Dendritic cell treated with granulocyte-macrophage colony-stimulating factor and Interleukin-4, amounts not matched to agents 40 ng/mL and 50 ng/mL, for 4 days (primary cell): ENCODE measurements around the gene TXNDC17.
A peak's percentile ranks its signal among the peaks of the same experiment; 100 is the strongest.

Experiments used
- H3K27ac Mint-ChIP-seq: one replicate; pipeline ENCODE4 v1.8.0; 2022; ENCODE audit warnings: mild to moderate bottlenecking, mixed read lengths
- H3K27me3 Mint-ChIP-seq: one replicate; pipeline ENCODE4 v1.8.0; 2022; ENCODE audit warnings: mild to moderate bottlenecking, mixed read lengths
- H3K36me3 Mint-ChIP-seq: one replicate; pipeline ENCODE4 v1.8.0; 2022; ENCODE audit warnings: low read depth, mixed read lengths
- H3K4me1 Mint-ChIP-seq: one replicate; pipeline ENCODE4 v1.8.0; 2022; ENCODE audit warnings: low read depth, mixed read lengths
- H3K4me3 Mint-ChIP-seq: one replicate; pipeline ENCODE4 v1.8.0; 2022; ENCODE audit warnings: mild to moderate bottlenecking, moderate library complexity, mixed read lengths
- H3K9me3 Mint-ChIP-seq: one replicate; pipeline ENCODE4 v1.8.0; 2022; ENCODE audit warnings: mixed read lengths
- intact Hi-C: fragments of 100-400 bp; cut with micrococcal nuclease; formaldehyde crosslinking; loops from one replicate; pipeline ENCODE4 v1.15.0; 2022

Gene TXNDC17

GRCh38 chr17:6611231-6611630 is 29.6 kb upstream of the TXNDC17 start:
- Mint-ChIP-seq H3K9me3 (no peaks in the 10 kb centered on the region), H3K27me3 (no peaks in the 10 kb centered on the region), H3K4me3 (no peak overlapping the region), H3K27ac (no peak overlapping the region), H3K36me3 (peaks cover 82% of the 10 kb centered on the region), H3K4me1 (no peaks in the 10 kb centered on the region)
- intact Hi-C loops: no loop called here

- H3K4me3 Mint-ChIP-seq: no peak overlapping the region
- H3K36me3 Mint-ChIP-seq: peaks cover 86% of the 10 kb centered on the region
- intact Hi-C loops: no loop called here
- H3K27me3 Mint-ChIP-seq: no peaks in the 10 kb centered on the region
- no peaks in the 10 kb centered on the region for H3K9me3 Mint-ChIP-seq
- no peak overlapping the region for H3K27ac Mint-ChIP-seq
- no peaks in the 10 kb centered on the region for H3K4me1 Mint-ChIP-seq
Measured at GRCh38 chr17:6623941-6624340, 16.9 kb upstream of the TXNDC17 start.

GRCh38 chr17:6626616-6627015 is 14.2 kb upstream of the TXNDC17 start:
- intact Hi-C loops: no loop called here
- H3K27me3 Mint-ChIP-seq: no peaks in the 10 kb centered on the region
- peaks cover 5% of the 10 kb centered on the region for H3K4me1 Mint-ChIP-seq
- no peak overlapping the region for H3K4me3 Mint-ChIP-seq
- no peak overlapping the region for H3K27ac Mint-ChIP-seq
- H3K36me3 Mint-ChIP-seq: peaks cover 88% of the 10 kb centered on the region
- no peaks in the 10 kb centered on the region for H3K9me3 Mint-ChIP-seq

- Mint-ChIP-seq H3K4me3 (no peak overlapping the region), H3K36me3 (peaks cover 88% of the 10 kb centered on the region), H3K27ac (no peak overlapping the region)
Measured at GRCh38 chr17:6627019-6627418, 13.8 kb upstream of the TXNDC17 start.

GRCh38 chr17:6630390-6630789 is 10.5 kb upstream of the TXNDC17 start:
- intact Hi-C loops: no loop called here
- Mint-ChIP-seq H3K27me3 (no peaks in the 10 kb centered on the region), H3K27ac (no peak overlapping the region), H3K9me3 (no peaks in the 10 kb centered on the region), H3K4me1 (peaks cover 5% of the 10 kb centered on the region), H3K36me3 (peaks cover 87% of the 10 kb centered on the region), H3K4me3 (no peak overlapping the region)

More at GRCh38 chr17:6627019-6627418, 13.8 kb upstream of the TXNDC17 start:
- intact Hi-C loops: no loop called here
- Mint-ChIP-seq H3K9me3 (no peaks in the 10 kb centered on the region), H3K27me3 (no peaks in the 10 kb centered on the region), H3K4me1 (peaks cover 5% of the 10 kb centered on the region)

GRCh38 chr17:6632530-6632929 is 8.3 kb upstream of the TXNDC17 start:
- intact Hi-C loops: no loop called here

GRCh38 chr17:6633263-6633662 is 7.6 kb upstream of the TXNDC17 start:
- intact Hi-C loops: no loop called here
- Mint-ChIP-seq H3K4me3 (no peak overlapping the region), H3K27ac (no peak overlapping the region), H3K36me3 (peaks cover 80% of the 10 kb centered on the region), H3K27me3 (no peaks in the 10 kb centered on the region), H3K9me3 (no peaks in the 10 kb centered on the region), H3K4me1 (peaks cover 23% of the 10 kb centered on the region)

More at GRCh38 chr17:6632530-6632929, 8.3 kb upstream of the TXNDC17 start:
- H3K27me3 Mint-ChIP-seq: no peaks in the 10 kb centered on the region
- no peak overlapping the region for H3K4me3 Mint-ChIP-seq
- peaks cover 16% of the 10 kb centered on the region for H3K4me1 Mint-ChIP-seq
- H3K27ac Mint-ChIP-seq: no peak overlapping the region
- peaks cover 80% of the 10 kb centered on the region for H3K36me3 Mint-ChIP-seq
- no peaks in the 10 kb centered on the region for H3K9me3 Mint-ChIP-seq

GRCh38 chr17:6636105-6636504 is 4.8 kb upstream of the TXNDC17 start:
- no peak overlapping the region for H3K27ac Mint-ChIP-seq
- H3K4me1 Mint-ChIP-seq: peaks cover 43% of the 10 kb centered on the region
- no peaks in the 10 kb centered on the region for H3K9me3 Mint-ChIP-seq
- no peak overlapping the region for H3K4me3 Mint-ChIP-seq
- H3K36me3 Mint-ChIP-seq: peaks cover 73% of the 10 kb centered on the region
- peaks cover 3% of the 10 kb centered on the region for H3K27me3 Mint-ChIP-seq
- intact Hi-C loops: no loop called here

- peaks cover 43% of the 10 kb centered on the region for H3K4me1 Mint-ChIP-seq
- intact Hi-C loops: no loop called here
- no peak overlapping the region for H3K4me3 Mint-ChIP-seq
- no peaks in the 10 kb centered on the region for H3K9me3 Mint-ChIP-seq
- H3K27me3 Mint-ChIP-seq: peaks cover 3% of the 10 kb centered on the region
- H3K27ac Mint-ChIP-seq: peak overlapping the region; percentile 12
- H3K36me3 Mint-ChIP-seq: peaks cover 70% of the 10 kb centered on the region
Measured at GRCh38 chr17:6636616-6637457, 4.0 kb upstream of the TXNDC17 start.

- H3K27me3 Mint-ChIP-seq: peaks cover 3% of the 10 kb centered on the region
- peaks cover 67% of the 10 kb centered on the region for H3K36me3 Mint-ChIP-seq
- no peak overlapping the region for H3K4me3 Mint-ChIP-seq
- H3K4me1 Mint-ChIP-seq: peaks cover 46% of the 10 kb centered on the region
- H3K27ac Mint-ChIP-seq: peak overlapping the region; percentile 89
- intact Hi-C loops: no loop called here
- no peaks in the 10 kb centered on the region for H3K9me3 Mint-ChIP-seq
Measured at GRCh38 chr17:6637458-6637840, 3.4 kb upstream of the TXNDC17 start.

GRCh38 chr17:6638046-6638908 is 2.6 kb upstream of the TXNDC17 start:
- peak overlapping the region; percentile 89 for H3K27ac Mint-ChIP-seq
- H3K9me3 Mint-ChIP-seq: no peaks in the 10 kb centered on the region
- intact Hi-C loops: no loop called here
- peaks cover 66% of the 10 kb centered on the region for H3K36me3 Mint-ChIP-seq
- H3K4me3 Mint-ChIP-seq: peak overlapping the region; percentile 37
- peaks cover 48% of the 10 kb centered on the region for H3K4me1 Mint-ChIP-seq
- H3K27me3 Mint-ChIP-seq: peaks cover 3% of the 10 kb centered on the region

GRCh38 chr17:6639014-6639585 is 1.8 kb upstream of the TXNDC17 start:
- Mint-ChIP-seq H3K27ac (peak overlapping the region; percentile 89), H3K9me3 (no peaks in the 10 kb centered on the region), H3K4me1 (peaks cover 48% of the 10 kb centered on the region), H3K4me3 (peak overlapping the region; percentile 93), H3K36me3 (peaks cover 66% of the 10 kb centered on the region), H3K27me3 (peaks cover 3% of the 10 kb centered on the region)
- intact Hi-C loops: no loop called here

GRCh38 chr17:6639586-6640535 is 999 bp upstream of the TXNDC17 start:
- intact Hi-C loops: loop anchor here (10.0 kb wide), 1 partner anchor 375 kb away; the partner anchor contains the start of gene RNASEK
- Mint-ChIP-seq H3K4me3 (peak overlapping the region; percentile 93), H3K9me3 (no peaks in the 10 kb centered on the region), H3K36me3 (peaks cover 66% of the 10 kb centered on the region), H3K27ac (peak overlapping the region; percentile 89), H3K27me3 (peaks cover 3% of the 10 kb centered on the region), H3K4me1 (peaks cover 48% of the 10 kb centered on the region)
